Colonic mucosa (tissue), 4 donors: ENCODE results near the gene NGEF. TPM values are rescaled to one million over a fixed set of nuclear protein-coding genes. Genes with fewer than 3 reads are reported as not detected.

ENCODE experiments used
- DNase-seq: peaks from one replicate; pipeline ENCODE4 v3.0.0-alpha.2; 2020
- H3K27ac ChIP-seq: fragments of 200-600 bp; one replicate; pipeline ENCODE4 v1.8.0; 2021
- H3K27me3 ChIP-seq: fragments of 200-600 bp; one replicate; pipeline ENCODE4 v1.8.0; 2021
- H3K36me3 ChIP-seq: fragments of 200-600 bp; one replicate; pipeline ENCODE4 v1.8.0; 2021
- H3K4me1 ChIP-seq: fragments of 200-600 bp; one replicate; pipeline ENCODE4 v1.8.0; 2021; ENCODE audit warnings: mild to moderate bottlenecking
- H3K4me3 ChIP-seq: fragments of 200-600 bp; one replicate; pipeline ENCODE4 v1.8.0; 2021
- H3K9ac ChIP-seq, 2 donors: one replicate each; pipeline ENCODE4 v1.7.0; 2013; ENCODE audit warnings: control low read depth in 2 of 2, low read depth in 2 of 2, low read length in 2 of 2
- H3K9me3 ChIP-seq: fragments of 200-600 bp; one replicate; pipeline ENCODE4 v1.8.0; 2021
- intact Hi-C: fragments of 100-400 bp; cut with DNase I; formaldehyde crosslinking; loops from one replicate; pipeline ENCODE4 v1.14.1; 2022
- total RNA-seq, 2 donors: library from RNA; stranded (reverse); fragmentation: NEBNext Ultra II Directional in 1 of 2; extraction: Animal tissue kit (Norgen Biotek cat#: 25700) in 1 of 2; gene quantifications; one replicate each; pipeline ENCODE4 v1.2.1, GENCODE V29; 2021
- TF ChIP-seq, protein P1 (sequence below): fragments of 200-600 bp; IDR thresholded peaks from one replicate; pipeline ENCODE4 v1.8.0; 2022; ENCODE audit warnings: antibody characterized with exemption, mild to moderate bottlenecking
- donor health status: healthy.
- donor health status: DM: no; HTN: no; CAD: no.
- donor health status: DM: no; HTN: no; CAD: no.

NGEF gene
- total RNA-seq, 2 donors from 2014 or later = 25.6 to 34.0 TPM

DNA sequence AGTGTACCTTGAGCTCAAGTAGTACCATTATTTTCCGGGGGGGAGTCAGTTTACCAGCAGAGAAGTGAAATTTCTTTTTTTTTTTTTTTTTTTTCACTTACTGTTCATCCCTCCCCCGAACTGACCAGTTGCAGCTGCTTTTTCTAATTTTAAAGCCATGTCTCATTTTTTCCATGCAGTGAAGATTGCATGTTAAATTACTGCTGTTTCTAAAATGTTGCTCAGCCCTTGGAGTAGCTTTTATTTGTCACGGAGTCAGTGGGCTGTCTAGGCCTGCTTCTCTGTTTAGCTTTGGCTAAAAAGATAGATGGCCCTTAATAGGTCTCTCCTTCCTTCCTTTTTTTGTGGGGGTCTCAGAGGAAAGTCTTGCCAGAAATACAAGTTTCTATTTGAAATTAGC lies 70.2 kb downstream of the NGEF start:
- no peak for DNase-seq
- Histone ChIP-seq H3K4me3 (no peak overlapping the region), H3K36me3 (no peaks in the 10 kb centered on the region), H3K4me1 (no peaks in the 10 kb centered on the region), H3K27ac (no peak overlapping the region), H3K9me3 (no peaks in the 10 kb centered on the region), H3K9ac (no peak overlapping the region), H3K27me3 (no peaks in the 10 kb centered on the region)
- intact Hi-C loops = no loop called here
- TF ChIP-seq, protein P1, sequence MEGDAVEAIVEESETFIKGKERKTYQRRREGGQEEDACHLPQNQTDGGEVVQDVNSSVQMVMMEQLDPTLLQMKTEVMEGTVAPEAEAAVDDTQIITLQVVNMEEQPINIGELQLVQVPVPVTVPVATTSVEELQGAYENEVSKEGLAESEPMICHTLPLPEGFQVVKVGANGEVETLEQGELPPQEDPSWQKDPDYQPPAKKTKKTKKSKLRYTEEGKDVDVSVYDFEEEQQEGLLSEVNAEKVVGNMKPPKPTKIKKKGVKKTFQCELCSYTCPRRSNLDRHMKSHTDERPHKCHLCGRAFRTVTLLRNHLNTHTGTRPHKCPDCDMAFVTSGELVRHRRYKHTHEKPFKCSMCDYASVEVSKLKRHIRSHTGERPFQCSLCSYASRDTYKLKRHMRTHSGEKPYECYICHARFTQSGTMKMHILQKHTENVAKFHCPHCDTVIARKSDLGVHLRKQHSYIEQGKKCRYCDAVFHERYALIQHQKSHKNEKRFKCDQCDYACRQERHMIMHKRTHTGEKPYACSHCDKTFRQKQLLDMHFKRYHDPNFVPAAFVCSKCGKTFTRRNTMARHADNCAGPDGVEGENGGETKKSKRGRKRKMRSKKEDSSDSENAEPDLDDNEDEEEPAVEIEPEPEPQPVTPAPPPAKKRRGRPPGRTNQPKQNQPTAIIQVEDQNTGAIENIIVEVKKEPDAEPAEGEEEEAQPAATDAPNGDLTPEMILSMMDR = no peak

DNA sequence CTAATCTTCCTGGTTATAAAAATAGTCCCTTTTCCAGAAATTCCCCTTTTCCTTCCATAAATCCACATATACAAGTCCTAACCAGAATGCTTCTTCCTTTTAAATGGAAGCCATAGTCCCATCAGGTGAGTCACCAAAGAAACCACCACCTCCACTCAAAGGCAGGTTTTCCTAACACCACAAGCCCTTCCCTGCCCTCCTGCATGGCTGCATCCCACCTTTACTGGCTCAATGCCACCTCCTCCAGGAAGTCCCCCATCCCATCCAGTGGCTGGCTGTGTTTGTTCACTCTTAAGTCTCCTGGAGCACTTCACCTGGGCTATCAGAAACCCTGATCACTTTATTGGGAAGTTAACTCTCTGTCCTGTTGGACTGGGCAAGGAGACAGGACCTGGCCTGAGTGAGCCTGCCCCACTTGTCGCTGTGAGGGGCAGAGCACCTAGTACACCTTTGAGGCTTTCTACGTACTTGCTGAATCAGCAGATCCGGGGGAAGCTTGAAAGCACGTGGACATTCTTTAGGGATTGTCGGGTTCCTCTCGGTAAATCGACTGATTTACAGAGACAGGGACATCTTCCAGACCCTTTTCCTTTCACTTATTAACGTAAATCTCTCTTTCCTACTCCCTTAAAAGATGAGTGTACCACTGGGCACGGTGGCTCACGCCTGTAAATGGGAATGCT lies 71.0 kb downstream of the NGEF start:
- no peak for DNase-seq
- Histone ChIP-seq H3K36me3 (no peaks in the 10 kb centered on the region), H3K4me3 (no peak overlapping the region), H3K27ac (no peak overlapping the region), H3K9me3 (no peaks in the 10 kb centered on the region), H3K9ac (no peak overlapping the region), H3K4me1 (no peaks in the 10 kb centered on the region), H3K27me3 (no peaks in the 10 kb centered on the region)
- intact Hi-C loops = no loop called here
- TF ChIP-seq, protein P1 = no peak

DNA sequence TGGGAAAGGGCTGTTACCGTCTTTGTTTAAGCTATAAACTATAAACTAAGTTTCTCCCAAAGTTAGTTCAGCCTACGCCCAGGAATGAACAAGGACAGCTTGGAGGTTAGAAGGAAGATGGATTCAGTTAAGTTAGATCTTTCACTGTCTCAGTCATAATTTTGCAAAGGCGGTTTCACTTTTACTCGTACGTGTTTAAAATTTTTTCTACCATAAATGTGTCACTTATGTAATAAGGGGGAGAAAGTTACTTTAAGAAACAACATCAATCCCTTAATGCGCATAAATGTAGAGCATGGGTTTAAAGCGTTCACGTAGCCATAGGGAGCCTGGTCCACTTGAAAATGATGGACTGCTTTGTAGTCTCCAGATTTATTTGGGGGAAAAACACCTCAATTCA lies 71.7 kb downstream of the NGEF start:
- Histone ChIP-seq H3K27me3 (no peaks in the 10 kb centered on the region), H3K27ac (no peak overlapping the region), H3K36me3 (no peaks in the 10 kb centered on the region), H3K9me3 (no peaks in the 10 kb centered on the region), H3K4me3 (no peak overlapping the region), H3K4me1 (no peaks in the 10 kb centered on the region), H3K9ac (no peak overlapping the region)
- intact Hi-C loops = no loop called here
- TF ChIP-seq, protein P1 = no peak
- no peak for DNase-seq

DNA sequence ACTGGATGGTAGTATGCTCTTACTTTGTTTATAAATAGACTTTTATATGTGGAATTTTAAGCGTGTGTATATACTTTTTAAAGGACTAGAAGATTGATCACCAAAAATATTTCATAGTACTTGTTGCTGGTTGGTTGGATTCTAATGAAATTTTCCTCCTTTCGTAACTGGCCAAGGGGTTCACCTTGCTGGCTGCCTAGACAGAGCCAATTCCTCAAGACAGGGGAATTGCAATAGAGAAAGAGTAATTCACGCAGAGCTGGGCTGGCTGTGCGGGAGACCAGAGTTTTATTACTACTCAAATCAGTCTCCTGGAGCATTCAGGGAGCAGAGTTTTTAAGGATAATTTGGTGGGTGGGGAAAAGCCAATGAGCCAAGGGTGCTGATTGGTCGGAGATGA lies 72.3 kb downstream of the NGEF start:
- H3K36me3 ChIP-seq = no peaks in the 10 kb centered on the region
- H3K9ac ChIP-seq = no peak overlapping the region
- TF ChIP-seq, protein P1 = no peak
- no peak for DNase-seq
- no peak overlapping the region for H3K27ac ChIP-seq
- intact Hi-C loops = no loop called here
- H3K27me3 ChIP-seq = no peaks in the 10 kb centered on the region
- H3K9me3 ChIP-seq = no peaks in the 10 kb centered on the region
- no peaks in the 10 kb centered on the region for H3K4me1 ChIP-seq
- no peak overlapping the region for H3K4me3 ChIP-seq

DNA sequence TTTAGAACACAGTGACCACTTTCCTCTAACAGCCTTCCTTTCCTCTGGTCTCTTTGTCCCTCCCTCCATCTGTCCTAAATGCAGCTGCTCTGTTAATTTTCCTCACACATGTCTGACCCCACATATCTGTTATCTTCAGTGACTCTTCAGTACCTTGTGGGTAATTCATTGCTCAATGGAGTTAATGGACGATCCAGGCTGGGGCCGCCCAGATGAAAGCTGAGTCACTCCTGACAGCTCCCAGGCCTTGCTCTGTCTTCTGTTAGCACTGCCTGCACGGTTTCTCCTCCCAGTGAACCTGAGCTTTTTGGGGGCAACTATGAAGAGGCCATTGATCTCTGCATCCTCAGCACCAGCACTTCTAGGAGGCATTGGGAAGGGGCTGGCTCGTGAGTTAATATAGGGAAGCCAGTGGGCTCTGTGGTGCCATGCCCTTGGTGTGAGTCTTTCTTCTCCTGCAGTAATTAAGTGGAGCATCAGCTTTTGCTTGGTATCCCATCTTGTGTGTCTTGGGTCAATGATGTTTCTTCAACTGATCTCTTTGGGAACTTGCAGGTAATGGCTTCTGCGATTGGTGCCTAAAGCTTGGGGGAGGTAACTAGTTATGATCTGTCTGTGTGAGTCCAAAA lies 75.7 kb downstream of the NGEF start:
- TF ChIP-seq, protein P1 = no peak
- no peaks in the 10 kb centered on the region for H3K36me3 ChIP-seq
- no peak overlapping the region for H3K4me3 ChIP-seq
- DNase-seq = no peak
- H3K4me1 ChIP-seq = no peaks in the 10 kb centered on the region
- H3K27me3 ChIP-seq = no peaks in the 10 kb centered on the region
- H3K9ac ChIP-seq = no peak overlapping the region
- H3K9me3 ChIP-seq = no peaks in the 10 kb centered on the region
- no peak overlapping the region for H3K27ac ChIP-seq
- intact Hi-C loops = no loop called here
